Measurements from ENCODE around the gene PPARGC1A.

Gene PPARGC1A

DNA sequence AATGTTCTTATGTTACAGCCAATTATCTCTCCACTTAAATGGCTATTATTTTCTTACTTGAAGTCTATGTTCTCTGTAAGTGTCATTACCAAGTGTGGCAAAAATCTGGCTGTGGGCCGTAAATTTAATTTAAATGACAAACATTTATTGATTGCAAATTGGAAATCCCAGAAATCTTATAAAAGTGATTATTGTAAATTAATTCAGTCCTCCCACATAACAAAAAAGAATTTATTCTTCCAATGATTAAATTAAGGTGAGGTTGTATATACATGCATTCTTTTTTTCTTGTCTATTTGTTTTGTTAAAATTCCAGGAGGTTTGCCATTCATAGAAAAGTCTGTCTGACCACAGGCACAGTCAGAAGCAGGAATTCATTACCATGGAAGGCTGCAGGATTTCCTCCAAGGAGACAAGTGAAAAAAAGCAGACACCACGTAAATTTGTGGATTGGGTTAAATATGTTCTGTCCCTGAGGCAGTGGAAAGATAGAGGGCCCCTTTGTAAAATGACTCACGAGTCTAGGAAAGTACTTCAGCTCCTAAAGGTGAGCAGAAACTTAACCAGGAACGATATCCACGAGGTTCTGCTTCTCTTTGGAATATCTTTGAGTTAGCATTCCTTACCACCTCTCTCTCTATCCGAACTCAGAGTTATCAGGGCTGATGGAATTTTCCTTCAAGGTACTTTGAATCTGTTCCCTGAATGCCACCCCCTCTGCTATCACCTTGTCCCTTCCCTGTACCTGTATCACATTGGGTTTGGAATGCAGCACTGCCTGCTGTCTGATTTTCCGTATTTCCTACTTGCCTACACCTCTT, 10.7 kb downstream of the PPARGC1A start:
- DNase-seq: no peak

DNA sequence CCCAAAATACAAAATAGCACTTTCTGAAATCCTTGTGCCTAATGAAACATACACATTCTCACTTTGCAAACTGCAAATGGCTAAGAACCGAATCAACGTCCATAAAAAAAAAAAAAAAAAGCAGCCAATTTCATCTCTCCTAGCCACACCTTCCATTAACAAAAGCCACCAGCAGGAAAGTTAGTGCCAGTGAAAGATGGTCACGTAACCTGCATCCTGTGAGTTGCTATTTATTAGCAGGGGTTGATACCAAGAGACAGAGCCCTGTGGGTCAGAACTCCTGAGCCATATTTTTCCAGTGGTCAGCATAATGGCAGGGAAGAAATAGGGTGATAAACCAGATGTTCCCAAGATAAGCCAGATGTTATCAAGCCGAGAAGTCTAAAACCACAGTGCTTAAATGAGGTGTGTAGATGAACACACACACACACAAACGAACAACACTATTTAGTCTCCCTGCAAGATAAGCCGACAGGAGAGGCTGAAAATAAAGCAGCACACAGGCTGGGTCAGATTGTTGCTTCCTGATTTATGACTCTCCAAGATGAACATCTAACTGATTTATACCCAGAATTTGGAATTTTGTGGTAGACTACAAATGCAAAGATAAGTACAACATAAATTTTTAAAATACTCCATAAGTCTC, 11.5 kb downstream of the PPARGC1A start:
- no peak for DNase-seq

DNA sequence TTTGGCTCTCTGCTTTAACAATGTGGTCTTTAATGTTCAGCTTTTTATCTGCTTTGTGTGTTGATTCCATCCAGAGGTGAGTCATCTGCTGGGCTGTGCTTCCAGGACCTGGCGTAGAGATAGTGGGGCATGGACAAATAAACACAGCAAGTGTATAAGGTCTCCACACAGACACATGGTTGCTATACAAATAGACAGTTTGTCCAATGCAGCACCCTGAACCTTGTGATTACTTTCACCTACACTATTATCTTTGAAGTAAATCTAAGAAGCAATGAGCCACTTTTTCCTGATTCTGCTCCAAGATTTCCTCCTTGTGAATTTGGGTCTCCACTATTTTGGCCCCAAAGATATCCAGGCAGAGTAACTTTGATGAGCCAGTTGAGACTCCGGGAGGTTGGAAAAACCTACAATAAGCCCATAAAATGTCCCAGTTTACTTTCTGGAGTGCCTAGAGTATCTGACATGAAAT, 12.1 kb downstream of the PPARGC1A start:
- no peak for DNase-seq

DNA sequence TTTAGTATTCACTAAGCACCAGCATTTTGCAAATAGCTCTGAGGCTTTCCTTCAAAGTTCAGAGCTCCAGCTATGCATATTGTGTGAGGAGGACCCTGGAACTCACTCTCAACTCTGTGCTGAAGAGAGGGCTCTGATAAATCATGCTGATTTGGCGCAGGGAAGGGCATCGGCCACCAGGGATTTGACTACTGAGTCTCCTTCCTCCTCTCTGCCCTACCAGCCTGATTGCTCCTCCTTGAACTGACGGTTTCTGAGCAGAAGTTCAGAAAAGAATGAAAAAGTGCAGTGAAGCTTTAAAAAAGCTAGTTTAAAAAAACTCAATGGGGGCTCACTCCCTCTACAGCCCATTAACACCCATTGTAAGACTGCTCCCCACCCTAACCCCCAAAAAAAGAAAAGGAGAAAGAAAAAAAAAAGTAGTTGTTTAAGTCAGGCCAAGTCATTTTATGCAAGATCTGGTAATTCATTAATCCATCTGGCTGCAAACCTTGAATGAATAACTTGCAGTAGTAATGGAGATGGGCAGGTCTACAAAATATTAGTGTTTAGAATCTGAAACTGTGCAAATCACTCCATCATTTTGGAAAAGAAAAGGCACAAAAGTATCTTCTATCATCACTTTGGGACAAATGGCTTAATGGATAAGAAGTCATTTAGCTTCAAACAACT, 13.3 kb downstream of the PPARGC1A start:
- no peak for DNase-seq

DNA sequence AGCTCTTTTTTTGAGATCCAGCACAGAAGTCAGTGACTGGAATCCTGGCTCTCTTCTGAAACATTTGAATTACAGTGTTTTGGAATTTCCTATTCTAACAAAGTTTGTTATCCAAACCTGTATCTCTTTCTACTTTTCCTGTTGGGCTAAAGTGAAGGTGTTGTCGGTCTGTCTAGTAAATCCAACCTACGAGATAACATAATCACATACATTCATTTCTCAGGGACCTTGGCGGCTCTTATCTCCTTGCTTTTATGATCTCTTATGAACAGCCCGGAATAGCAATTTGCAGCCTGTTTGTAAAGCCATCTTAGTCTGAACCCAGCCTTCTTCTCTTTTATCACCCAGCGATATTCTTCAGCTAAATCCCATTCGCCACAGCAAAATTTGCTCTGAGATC, 14.5 kb downstream of the PPARGC1A start:
- no peak for DNase-seq

DNA sequence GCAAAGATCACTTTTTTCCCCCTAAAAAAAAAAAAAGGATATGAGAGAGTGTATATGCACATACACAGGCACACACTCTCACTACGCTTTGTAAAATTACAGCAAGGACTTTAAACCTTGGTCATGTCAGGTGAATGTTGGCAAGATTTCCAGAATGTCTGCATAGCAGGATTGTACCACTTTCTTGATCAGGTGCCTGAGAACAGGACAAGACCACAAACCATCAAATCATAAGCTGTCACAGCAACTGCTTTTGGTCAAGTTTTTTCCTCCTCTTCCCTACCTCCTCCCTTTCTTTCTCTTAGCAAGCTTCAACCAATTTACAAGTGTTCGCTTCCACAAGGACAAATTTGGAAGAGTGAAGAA, 15.3 kb downstream of the PPARGC1A start:
- no peak for DNase-seq

DNA sequence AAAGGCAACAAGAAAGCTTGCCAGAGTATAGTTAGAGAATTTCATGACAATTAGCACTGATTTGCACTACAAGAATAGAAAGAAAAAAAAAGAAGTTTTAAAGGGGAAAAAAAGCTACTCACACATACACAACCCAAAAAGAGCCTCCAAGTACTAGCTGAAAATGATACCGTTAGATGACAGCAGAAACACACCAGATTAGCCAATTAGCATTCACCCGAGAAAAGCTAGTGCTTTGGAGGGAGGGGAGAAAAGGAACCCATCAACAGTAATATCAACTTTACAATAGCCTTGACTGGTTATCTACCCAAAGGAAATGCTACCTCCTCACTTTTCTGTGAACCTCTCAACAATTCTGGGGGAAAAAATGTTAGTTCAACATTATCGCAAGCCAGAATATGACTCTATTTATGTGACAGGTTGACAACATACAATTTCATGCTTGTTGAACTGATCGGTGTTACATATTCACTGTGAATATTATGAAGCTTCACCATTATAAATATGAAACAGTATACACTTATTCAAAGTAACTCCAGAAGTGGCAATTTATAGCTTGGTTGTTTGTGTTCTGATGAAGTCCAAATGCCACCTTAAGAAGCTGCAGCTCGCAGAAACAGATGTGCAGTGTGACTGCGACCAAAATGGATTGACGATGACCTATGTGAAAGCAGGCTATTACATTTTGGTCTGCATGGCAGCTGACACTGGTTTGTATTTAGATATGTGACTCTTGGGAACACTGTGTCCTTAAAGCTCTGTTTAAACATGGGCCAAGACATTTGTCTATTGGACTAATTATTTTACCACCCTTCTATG, 15.9 kb downstream of the PPARGC1A start:
- DNase-seq: no peak

DNA sequence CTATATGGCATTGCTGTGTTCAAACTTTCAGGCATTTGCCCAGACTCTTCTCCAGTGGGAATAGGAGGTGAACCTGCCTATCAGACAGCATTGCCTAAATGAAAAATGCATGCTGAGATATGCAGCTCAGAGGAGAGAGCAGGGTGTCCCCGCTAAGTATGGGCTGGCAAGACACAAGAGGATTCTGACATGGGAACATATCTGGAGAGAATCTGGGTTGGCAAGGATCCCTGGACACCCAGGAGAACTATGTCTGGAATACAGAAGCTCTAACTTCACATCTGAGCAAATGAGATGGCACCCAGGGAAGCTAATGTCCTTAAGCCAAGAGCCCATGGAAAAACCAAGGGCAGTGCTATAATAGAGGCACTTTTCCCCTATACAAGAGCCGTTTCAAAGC, 18.4 kb downstream of the PPARGC1A start:
- no peak for DNase-seq

DNA sequence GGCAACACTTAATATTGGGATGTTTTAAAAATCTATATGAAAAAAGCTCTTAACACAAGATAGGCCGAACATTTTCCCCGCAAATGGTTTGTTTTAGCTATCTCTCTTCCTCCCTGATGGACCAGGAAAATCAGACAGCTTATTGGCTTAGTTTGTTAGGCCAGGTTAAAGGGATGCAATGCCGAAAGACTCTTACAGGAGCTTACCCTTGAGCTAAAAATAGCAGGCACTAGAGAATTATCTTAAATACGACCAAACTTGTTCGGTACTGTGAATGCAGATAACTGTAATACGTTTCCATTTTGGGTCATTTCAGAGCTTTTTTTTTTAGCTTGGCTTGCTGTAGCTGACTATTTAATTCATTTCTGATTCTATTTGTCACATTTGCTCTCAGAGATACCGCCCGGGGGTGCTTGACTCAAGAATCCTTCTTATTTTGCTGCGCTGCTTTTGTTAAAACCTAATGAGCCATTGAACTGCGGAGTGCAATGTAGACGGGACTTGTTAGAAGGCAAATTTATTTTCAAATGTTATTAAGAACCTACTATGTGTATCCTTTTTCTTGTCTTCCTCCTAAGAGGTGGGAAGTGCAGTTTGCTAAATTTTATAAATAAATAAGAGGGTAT, 23.3 kb downstream of the PPARGC1A start:
- no peak for DNase-seq

DNA sequence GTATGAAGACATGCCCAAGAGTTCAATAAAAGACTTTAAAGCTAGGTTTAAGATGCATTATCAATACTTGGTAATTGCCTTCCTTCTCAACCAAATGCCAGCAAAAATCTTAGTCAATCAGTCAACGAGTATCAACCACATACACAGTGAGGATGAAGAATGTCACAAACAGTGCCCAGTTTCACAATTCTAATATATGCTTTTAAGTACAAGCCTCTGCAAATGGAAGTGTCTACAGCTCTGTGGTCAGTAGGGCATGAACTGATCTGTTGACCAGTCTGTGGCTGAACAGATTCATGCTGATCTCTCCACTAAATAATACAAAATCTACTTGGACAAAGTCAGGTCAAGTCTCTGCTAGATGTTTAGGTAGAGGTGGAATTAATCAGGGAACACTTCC, 27.9 kb downstream of the PPARGC1A start:
- no peak for DNase-seq

DNA sequence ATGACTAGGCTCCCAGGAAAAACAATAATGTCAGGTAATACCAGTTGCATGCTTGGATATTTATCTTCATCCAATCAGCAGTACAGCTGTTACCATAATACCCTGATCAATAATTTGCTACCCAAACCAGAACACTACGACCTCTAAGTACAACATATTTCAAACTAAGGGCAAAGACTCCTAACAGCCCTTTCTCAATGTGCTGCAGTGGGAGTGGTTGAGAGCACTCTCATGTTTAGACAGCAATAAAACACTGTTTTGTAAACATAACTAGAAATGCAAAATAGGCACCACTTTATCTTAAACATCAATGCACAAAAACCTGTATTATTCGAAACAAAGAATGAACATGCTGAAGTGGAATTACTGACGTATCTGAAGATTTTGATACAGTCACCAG, 28.9 kb downstream of the PPARGC1A start:
- DNase-seq: no peak

DNA sequence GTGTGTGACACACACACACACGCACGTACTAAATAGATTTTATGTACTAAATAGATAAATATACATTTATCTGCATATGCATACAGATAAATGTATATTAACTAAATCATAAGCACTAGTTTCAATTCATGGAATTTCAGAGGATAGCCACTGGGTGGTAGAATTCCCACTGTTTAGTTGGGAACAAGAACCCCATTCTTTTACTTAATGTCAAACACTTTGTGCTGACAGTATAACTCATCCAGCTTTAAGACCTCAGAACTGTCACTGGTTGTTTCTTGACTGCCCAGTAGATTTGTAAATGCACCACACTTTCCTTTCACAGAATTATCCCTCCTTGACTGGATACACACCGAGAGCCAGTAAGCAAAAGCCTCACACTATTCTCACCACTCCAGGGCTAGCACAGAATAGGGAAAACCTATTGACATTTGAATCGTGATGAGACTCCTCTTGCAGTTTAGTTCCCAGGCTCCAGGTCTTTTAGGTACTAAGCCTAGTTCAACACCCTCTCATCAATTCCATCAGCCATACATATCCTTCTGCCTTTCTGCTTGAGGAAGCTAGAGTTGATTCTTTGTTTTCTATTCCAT, 32.4 kb downstream of the PPARGC1A start:
- no peak for DNase-seq

DNA sequence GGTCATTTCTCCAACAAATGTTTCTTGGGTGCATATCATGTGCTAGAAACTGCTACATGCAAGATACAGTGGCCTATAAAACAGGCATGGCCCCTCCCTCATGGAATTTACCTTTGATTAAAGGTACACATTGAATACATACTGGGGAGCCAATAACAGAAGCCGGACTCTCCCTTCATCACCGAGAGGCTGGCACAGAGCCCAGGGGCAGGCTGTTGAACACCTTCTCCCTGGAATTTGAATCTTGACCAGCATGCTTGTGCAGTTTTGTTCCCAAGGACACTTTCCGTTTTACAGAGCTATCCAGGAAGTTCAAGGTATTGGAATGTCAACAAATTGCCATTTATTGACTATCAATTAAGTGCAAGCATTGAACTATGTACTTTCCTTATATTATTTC, 33.2 kb downstream of the PPARGC1A start:
- no peak for DNase-seq

DNA sequence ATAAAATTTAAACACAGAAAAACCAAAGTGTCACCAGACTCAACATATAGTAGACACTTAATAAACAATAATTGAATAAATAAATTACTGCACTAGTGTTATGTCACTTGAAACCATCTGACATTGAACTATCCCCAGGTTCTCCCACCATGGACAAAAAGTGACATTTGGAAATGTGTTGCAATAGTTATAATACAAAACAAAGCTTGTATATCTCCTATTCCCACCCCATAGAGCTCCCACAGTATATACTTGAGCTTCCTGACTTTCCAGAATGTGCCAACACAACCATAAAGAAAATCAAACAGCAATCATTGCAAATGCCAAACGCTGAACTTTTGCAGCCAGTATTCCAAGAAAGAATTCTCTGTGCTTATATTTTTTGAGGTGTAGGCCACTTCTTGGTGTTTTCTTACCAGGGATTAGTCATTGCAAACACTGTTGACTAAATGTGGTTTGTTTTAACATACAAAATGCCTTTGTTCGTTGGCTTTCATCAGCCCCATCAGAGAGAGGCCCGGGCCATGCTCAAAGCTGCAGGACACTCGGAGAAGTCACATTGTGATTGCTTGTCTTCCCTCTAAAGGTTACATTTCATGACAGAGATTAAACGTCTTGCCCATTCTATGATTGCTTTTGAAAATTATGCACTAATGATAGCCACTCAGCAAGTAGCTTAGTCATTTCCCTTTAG, 33.8 kb downstream of the PPARGC1A start:
- DNase-seq: no peak

DNA sequence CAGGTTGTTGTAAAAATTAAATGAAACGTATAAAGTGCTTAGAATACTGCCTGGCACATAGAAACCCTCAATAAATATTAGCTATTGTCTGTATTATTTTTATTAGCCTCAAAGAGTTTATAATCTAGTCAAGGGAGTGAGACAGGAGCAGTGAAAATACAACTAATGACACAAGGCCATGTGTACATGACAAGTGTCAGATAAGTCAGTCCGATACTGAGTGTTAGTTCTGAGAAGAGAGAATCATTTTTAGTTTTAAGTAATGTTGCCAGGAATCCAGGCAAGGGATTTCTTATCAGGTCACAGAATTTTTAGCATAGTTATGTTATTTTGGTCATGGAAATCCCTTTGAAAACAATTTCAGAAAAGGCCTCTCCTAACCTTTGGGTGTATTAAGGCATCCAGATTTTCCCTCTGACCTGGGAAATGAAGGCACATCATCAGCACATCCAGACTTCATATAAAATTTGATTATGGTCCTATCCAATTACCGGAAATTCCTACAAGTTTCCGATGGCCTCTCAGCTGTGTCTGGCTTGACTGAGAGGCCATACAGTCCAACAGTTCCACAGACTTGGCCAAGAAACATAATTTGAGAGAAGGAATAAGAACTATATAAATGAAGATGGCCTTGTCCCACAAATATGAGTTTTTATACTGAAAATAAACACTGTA, 35.7 kb downstream of the PPARGC1A start:
- DNase-seq: no peak

DNA sequence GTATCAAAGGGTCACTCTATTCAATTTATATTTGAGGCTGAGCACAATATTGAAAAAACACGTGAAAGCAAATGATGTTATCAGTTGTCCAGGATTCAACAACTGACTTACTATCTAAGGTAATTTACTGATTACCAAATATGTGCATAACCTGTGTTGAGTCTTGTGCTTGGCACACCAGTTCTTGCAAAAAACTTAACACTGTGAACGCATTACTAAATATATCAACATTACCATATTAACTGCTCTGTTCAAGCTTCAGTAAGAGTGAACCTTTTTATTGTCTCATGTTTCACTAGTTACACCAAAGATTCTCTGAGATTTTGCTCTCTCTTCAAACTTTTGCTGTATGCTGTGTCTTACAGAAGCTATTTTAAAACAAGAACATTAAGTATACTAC, 38.4 kb downstream of the PPARGC1A start:
- no peak for DNase-seq

DNA sequence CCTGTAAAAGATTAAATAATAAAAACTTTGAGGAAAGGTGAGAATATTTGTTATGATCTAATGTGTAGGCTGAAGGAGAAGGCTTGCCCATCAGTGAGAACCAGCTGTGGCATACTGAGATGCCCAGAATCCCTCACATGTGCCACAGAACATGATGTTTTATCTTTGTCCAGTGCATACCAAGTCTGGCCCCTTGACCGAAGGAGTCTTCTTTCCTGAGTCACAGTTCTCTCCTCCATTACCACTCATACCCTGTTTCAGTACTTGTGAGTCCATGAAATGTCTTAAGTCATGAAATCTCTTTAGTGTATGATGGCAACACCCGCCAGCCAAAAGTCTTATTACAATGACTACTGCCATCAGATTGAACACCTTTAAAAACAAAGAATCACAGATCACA, 42.7 kb downstream of the PPARGC1A start:
- DNase-seq: no peak

DNA sequence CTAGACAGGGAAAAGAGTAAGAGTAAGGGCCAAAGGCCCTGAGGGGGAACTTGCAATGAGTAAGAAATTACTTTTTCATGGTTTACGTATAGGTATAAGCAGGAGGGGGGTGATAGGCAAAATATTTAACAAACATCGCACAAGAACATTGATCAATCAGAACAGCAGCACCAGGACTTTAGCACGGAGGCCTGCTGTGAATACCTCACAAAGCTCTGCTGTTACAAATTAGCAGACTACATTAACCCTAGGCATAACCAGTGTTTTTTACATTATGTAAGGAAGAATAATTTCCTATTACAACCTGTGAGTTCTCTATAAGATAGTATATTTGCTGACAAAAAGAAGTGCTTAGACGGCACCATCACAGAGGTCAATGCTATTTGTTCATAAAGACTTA, 44.9 kb downstream of the PPARGC1A start:
- no peak for DNase-seq

DNA sequence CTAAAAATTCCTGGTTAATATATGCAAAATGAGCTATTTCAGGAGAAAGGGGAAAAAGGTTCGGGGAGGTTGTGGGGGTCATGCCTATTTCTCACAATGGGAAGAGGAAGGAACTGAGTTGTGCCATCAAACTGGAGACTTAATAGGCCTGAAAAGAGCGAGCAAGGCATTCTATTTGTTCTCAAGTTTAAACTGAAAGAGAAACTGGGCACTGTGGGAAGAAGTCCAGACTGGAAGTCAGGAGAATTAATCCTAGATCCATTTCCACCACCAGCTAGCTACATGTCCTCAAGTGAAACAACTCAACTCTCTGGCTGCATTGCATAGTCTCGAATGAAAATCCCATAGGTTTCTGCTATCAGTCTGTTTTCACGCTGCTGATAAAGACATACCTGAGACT, 50.6 kb downstream of the PPARGC1A start:
- no peak for DNase-seq

DNA sequence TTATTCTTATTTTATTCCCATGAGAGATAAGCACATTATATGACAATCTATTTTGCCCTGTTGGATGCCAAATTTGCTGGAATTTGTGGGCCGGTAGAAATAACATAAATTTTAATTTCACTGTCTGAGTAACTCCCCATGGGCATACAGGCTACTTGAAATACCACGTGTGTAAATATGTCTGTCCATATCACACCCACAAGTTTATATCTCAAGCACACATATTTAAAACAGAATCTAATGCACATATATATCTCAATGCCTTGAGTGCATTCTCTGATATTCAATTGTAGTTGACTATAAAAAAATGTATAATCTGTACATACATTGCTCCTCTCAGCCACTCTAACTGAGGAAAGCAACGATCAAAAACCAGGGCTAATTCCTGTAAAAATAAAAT, 51.2 kb downstream of the PPARGC1A start:
- DNase-seq: no peak

DNA sequence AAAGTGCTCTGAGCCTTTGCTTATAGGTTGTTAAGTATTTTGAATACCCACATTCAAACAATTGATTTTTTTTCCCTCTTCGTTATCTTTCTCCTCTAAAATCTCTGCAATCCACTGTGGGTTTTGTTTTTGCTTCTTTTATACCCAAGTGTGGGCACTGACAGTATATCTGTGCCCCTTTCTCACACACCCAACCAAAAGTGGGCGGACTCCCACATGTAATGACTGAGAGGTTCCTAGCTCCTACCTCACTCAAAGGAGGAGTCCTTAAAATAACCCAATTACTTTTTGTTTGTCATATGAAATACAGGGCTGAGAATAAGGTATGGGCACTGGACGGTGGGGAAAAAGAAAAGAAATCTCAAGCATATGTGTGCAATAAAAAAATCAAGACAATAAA, 51.7 kb downstream of the PPARGC1A start:
- no peak for DNase-seq
